Spleen (tissue), 11 donors: ENCODE data around the gene MICU2. TPM values are rescaled to one million over a fixed set of nuclear protein-coding genes. Genes with fewer than 3 reads are reported as not detected.

Experiments used
- DNase-seq: peaks from one replicate; pipeline ENCODE4 v3.0.0-alpha.2; 2020
- H3K27ac ChIP-seq, 8 donors: fragments of 200-600 bp; sonication (generic) in 7 of 8; 1 replicate in 4 of 8; 2 replicates in 4 of 8; pipeline versions ENCODE4 v1.5.0 to v1.8.0; 2016 to 2021; ENCODE audit warnings: inconsistent platforms in 4 of 8, mild to moderate bottlenecking in 4 of 8, moderate library complexity in 1 of 8
- H3K27me3 ChIP-seq, 7 donors: fragments of 200-600 bp; sonication (generic) in 6 of 7; replicated peaks in 1 of 7; 1 replicate in 4 of 7; 2 replicates in 3 of 7; pipeline versions ENCODE4 v1.5.0 to v1.8.0; 2016 to 2021; ENCODE audit warnings: inconsistent platforms in 3 of 7, mild to moderate bottlenecking in 1 of 7
- H3K36me3 ChIP-seq, 6 donors: fragments of 200-600 bp; sonication (generic) in 5 of 6; 1 replicate in 4 of 6; 2 replicates in 2 of 6; pipeline versions ENCODE4 v1.5.0 to v1.8.0; 2016 to 2021; ENCODE audit warnings: inconsistent platforms in 2 of 6
- H3K4me1 ChIP-seq, 6 donors: fragments of 200-600 bp; sonication (generic) in 5 of 6; 1 replicate in 3 of 6; 2 replicates in 3 of 6; pipeline versions ENCODE4 v1.5.0 to v1.8.0; 2016 to 2021; ENCODE audit warnings: inconsistent platforms in 3 of 6
- H3K4me3 ChIP-seq, 8 donors: fragments of 200-600 bp; sonication (generic) in 7 of 8; 1 replicate in 4 of 8; 2 replicates in 4 of 8; pipeline versions ENCODE4 v1.5.0 to v1.8.0; 2016 to 2021; ENCODE audit warnings: inconsistent platforms in 4 of 8, mild to moderate bottlenecking in 4 of 8, moderate library complexity in 2 of 8
- H3K9me3 ChIP-seq, 8 donors: fragments of 200-600 bp; sonication (generic) in 7 of 8; 1 replicate in 4 of 8; 2 replicates in 4 of 8; pipeline versions ENCODE4 v1.5.0 to v1.8.0; 2016 to 2021; ENCODE audit warnings: inconsistent platforms in 4 of 8
- POLR2A ChIP-seq, 3 donors: fragments of 450-650 bp; IDR thresholded peaks; one replicate each; pipeline ENCODE4 v1.5.1; 2017; ENCODE audit warnings: antibody characterized with exemption in 3 of 3, mild to moderate bottlenecking in 1 of 3
- POLR2AphosphoS5 ChIP-seq, 3 donors: sonication (generic); formaldehyde crosslinking; IDR thresholded peaks; one replicate each; pipeline ENCODE4 v1.5.1; 2017; ENCODE audit warnings: antibody characterized with exemption in 3 of 3
- WGBS, 5 donors: extraction: QIAGEN DNeasy Blood & Tissue Kit in 3 of 5; methylation state at CpG; one replicate each; pipeline versions ENCODE4 v1.1.5 to v1.1.7; 2013 to 2018; 5-methylcytosine and 5-hydroxymethylcytosine counted together
- intact Hi-C: fragments of 100-400 bp; cut with DNase I; formaldehyde crosslinking; loops from one replicate; pipeline ENCODE4 v1.15.0; 2023; ENCODE audit warnings: low total_unique reads
- polyA plus RNA-seq, 3 donors: library from polyadenylated mRNA; stranded (reverse); fragments of 200-250 nt; gene quantifications; one replicate each; pipeline ENCODE4 v1.2.1, GENCODE V29; 2013
- total RNA-seq, 7 donors: library from RNA; depleted of rRNA in 3 of 7; stranded (reverse); fragments of >200 nt in 3 of 7; fragmentation: NEBNext Ultra II Directional in 4 of 7; extraction: Animal tissue kit (Norgen Biotek cat#: 25700) in 4 of 7; gene quantifications; one replicate each; pipeline versions ENCODE4 v1.1.0 to v1.2.1, GENCODE V29; 2016 to 2021
- TF ChIP-seq, protein P1 (sequence below), 11 experiments: fragments of 200-600 bp in 7 of 11; fragments of 450-650 bp in 4 of 11; sonication (generic) in 4 of 11; IDR thresholded peaks in 8 of 11; conservative IDR thresholded peaks in 3 of 11; 1 replicate in 7 of 11; 2 replicates in 4 of 11; pipeline versions ENCODE4 v1.4.0 to v1.8.0; 2016 to 2021; ENCODE audit warnings: antibody characterized with exemption in 11 of 11, inconsistent platforms in 4 of 11, mild to moderate bottlenecking in 1 of 11
- donor health status: healthy with polysubstance abuse.
- donor health status: DM: no; HTN: no; CAD: no; lungs with moderate emphysema.
- donor health status: DM: no; HTN: no; CAD: no.
- donor health status: Bipolar disorder and iron deficiency.
- donor health status: healthy.
- donor health status: DM: no; HTN: no; CAD: no.
- donor health status: DM: yes; HTN: yes; CAD: no.

Gene MICU2
- total and polyA plus RNA-seq, 10 donors = 28.9 to 84.5 (median 39.6) TPM

DNA sequence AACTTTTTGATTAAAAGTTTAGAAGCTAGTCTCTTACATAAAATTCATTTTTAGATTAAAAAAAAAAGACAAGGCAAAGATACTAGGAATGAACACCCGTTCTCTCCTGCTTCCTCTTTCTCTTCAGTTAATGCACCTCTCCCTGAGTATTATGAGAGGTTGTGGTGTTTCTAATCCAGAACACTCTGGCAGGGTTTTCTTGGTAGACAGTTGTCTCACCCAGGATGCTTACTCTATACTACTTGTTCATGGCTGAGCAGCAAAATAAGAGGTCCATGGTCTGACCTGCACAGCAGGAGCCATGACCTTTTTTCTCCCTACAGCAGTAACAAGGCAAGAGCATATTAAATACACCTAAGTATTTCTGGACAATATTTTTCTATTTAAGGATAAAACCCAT lies 62.0 kb downstream of the MICU2 start:
- WGBS, 5 donors = 39 to 62% (median 56%) methylated on average over 1 of the region's 1 CpG
- TF ChIP-seq, protein P1, sequence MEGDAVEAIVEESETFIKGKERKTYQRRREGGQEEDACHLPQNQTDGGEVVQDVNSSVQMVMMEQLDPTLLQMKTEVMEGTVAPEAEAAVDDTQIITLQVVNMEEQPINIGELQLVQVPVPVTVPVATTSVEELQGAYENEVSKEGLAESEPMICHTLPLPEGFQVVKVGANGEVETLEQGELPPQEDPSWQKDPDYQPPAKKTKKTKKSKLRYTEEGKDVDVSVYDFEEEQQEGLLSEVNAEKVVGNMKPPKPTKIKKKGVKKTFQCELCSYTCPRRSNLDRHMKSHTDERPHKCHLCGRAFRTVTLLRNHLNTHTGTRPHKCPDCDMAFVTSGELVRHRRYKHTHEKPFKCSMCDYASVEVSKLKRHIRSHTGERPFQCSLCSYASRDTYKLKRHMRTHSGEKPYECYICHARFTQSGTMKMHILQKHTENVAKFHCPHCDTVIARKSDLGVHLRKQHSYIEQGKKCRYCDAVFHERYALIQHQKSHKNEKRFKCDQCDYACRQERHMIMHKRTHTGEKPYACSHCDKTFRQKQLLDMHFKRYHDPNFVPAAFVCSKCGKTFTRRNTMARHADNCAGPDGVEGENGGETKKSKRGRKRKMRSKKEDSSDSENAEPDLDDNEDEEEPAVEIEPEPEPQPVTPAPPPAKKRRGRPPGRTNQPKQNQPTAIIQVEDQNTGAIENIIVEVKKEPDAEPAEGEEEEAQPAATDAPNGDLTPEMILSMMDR (IDR thresholded peaks at IDR 0.05 in 8 of 11, conservative IDR thresholded peaks at IDR 0.05 in 3 of 11) = no peak
- TF ChIP-seq POLR2AphosphoS5 (IDR thresholded peaks at IDR 0.05) = no peak
- TF ChIP-seq POLR2A (IDR thresholded peaks at IDR 0.05) = no peak
- H3K4me3 ChIP-seq = no peak overlapping the region
- intact Hi-C loops = no loop called here
- H3K27ac ChIP-seq = no peak overlapping the region
- peaks cover 0 to 26% (median 0%) of the 10 kb centered on the region in 6 donors for H3K4me1 ChIP-seq
- no peaks in the 10 kb centered on the region for H3K9me3 ChIP-seq
- peaks cover 0 to 35% (median 12%) of the 10 kb centered on the region in 6 donors for H3K36me3 ChIP-seq
- no peaks in the 10 kb centered on the region for H3K27me3 ChIP-seq
- no peak for DNase-seq

DNA sequence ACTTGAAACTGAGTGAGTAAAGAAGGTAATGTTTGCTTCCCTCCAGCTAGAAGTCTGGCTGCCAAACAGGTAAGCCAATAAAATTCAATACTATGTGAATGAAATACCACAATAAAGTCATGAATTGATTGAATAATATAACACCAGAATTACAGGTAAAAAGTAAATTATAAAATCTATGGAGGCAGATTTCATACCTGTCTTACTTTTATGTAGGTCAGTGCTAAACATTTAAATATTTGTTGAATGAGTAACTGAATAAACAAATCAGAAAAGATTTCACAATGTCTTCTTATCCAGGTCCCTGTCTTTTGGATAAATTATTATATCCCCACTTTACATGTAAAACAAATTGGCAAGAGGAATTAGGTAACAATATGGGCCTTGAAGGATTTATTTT lies 62.7 kb downstream of the MICU2 start:
- Histone ChIP-seq H3K36me3 (peaks cover 0 to 42% (median 14%) of the 10 kb centered on the region in 6 donors), H3K4me3 (no peak overlapping the region), H3K4me1 (peaks cover 0 to 19% (median 0%) of the 10 kb centered on the region in 6 donors), H3K9me3 (no peaks in the 10 kb centered on the region), H3K27me3 (no peaks in the 10 kb centered on the region), H3K27ac (no peak overlapping the region)
- intact Hi-C loops = no loop called here
- DNase-seq = no peak
- no peak for TF ChIP-seq POLR2AphosphoS5 (IDR thresholded peaks at IDR 0.05)
- TF ChIP-seq, protein P1 (IDR thresholded peaks at IDR 0.05 in 8 of 11, conservative IDR thresholded peaks at IDR 0.05 in 3 of 11) = no peak
- no peak for TF ChIP-seq POLR2A (IDR thresholded peaks at IDR 0.05)

DNA sequence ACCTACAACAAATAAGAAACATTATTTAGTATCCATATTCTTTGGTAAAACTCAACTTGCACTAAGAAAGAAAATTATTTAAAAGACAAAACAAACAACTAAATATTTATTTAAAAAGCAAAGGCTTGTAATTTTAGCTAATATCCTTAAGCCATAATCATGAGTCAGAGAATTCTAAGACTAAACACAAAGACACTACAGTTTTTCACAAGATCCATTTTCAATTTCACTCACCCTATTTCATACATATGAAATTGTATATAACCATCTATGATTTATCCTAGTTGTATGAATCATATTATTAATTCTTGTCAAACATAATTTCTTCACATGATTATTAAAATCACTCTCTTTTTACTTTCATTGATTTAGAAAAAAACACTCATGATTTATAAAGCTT lies 64.3 kb downstream of the MICU2 start:
- H3K9me3 ChIP-seq = no peaks in the 10 kb centered on the region
- peaks cover 0 to 13% (median 0%) of the 10 kb centered on the region in 6 donors for H3K4me1 ChIP-seq
- H3K27me3 ChIP-seq = no peaks in the 10 kb centered on the region
- no peak for TF ChIP-seq POLR2AphosphoS5 (IDR thresholded peaks at IDR 0.05)
- no peak for TF ChIP-seq POLR2A (IDR thresholded peaks at IDR 0.05)
- TF ChIP-seq, protein P1 (IDR thresholded peaks at IDR 0.05 in 8 of 11, conservative IDR thresholded peaks at IDR 0.05 in 3 of 11) = no peak
- intact Hi-C loops = no loop called here
- peaks cover 0 to 33% (median 15%) of the 10 kb centered on the region in 6 donors for H3K36me3 ChIP-seq
- no peak for DNase-seq
- H3K27ac ChIP-seq = no peak overlapping the region
- no peak overlapping the region for H3K4me3 ChIP-seq

DNA sequence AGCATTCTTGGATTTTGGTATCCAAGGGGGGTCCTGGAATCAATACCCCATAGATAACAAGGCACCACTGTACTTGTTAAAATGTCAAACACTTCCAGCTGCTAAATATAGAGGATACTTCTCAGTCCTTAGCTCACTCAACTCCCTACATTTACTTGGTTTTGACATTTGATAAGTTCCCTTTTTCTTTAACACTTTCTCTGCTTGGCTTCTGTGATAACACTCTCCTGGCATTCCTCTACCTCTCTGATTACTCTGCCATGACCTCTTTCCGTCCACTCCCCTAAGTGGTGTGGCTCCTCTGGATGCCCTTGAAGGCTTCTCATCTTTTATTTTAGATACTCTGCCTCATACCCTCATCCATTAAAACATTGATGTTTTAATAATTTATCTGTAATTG lies 65.2 kb downstream of the MICU2 start:
- no peak overlapping the region for H3K27ac ChIP-seq
- no peak for DNase-seq
- no peak overlapping the region for H3K4me3 ChIP-seq
- peaks cover 0 to 42% (median 20%) of the 10 kb centered on the region in 6 donors for H3K36me3 ChIP-seq
- no peak for TF ChIP-seq POLR2AphosphoS5 (IDR thresholded peaks at IDR 0.05)
- TF ChIP-seq, protein P1 (IDR thresholded peaks at IDR 0.05 in 8 of 11, conservative IDR thresholded peaks at IDR 0.05 in 3 of 11) = no peak
- H3K9me3 ChIP-seq = no peaks in the 10 kb centered on the region
- 90 to 96% (median 94%) methylated on average over 1 of the region's 1 CpG for WGBS, 5 donors
- no peaks in the 10 kb centered on the region for H3K27me3 ChIP-seq
- peaks cover 0 to 13% (median 0%) of the 10 kb centered on the region in 6 donors for H3K4me1 ChIP-seq
- intact Hi-C loops = no loop called here
